Stomach (tissue), 9 donors: Measurements from ENCODE around the gene TH. TPM values are rescaled to one million over a fixed set of nuclear protein-coding genes. Genes with fewer than 3 reads are reported as not detected.
A peak's percentile ranks its signal among the peaks of the same experiment; 100 is the strongest.

Experiments used
- DNase-seq, 2 donors: peaks; one replicate each; pipeline versions ENCODE4 v3.0.0 to v3.0.0-alpha.2; 2013 to 2019
- H3K27ac ChIP-seq, 5 donors: fragments of 200-600 bp in 4 of 5; sonication (generic) in 4 of 5; one replicate each; pipeline ENCODE4 v1.5.1; 2013 to 2019; ENCODE audit warnings: mild to moderate bottlenecking in 1 of 5, moderate library complexity in 1 of 5
- H3K27me3 ChIP-seq, 3 donors: fragments of 200-600 bp; sonication (generic); one replicate each; pipeline ENCODE4 v1.5.1; 2017 to 2019; ENCODE audit warnings: mixed run types in 1 of 3
- H3K36me3 ChIP-seq, 4 donors: fragments of 200-600 bp; sonication (generic); 1 replicate in 3 of 4; 2 replicates in 1 of 4; pipeline ENCODE4 v1.5.1; 2016 to 2019
- H3K4me1 ChIP-seq, 4 donors: fragments of 200-600 bp; sonication (generic); one replicate each; pipeline ENCODE4 v1.5.1; 2016 to 2019
- H3K4me3 ChIP-seq, 4 donors: fragments of 200-600 bp; sonication (generic) in 3 of 4; one replicate each; pipeline ENCODE4 v1.5.1; 2016 to 2019; ENCODE audit warnings: mild to moderate bottlenecking in 1 of 4
- H3K9me3 ChIP-seq, 4 donors: fragments of 200-600 bp; sonication (generic); one replicate each; pipeline ENCODE4 v1.5.1; 2016 to 2019
- CTCF ChIP-seq, 7 experiments: fragments of 450-650 bp in 4 of 7; fragments of 200-600 bp in 3 of 7; sonication (generic) in 3 of 7; IDR thresholded peaks; one replicate each; pipeline ENCODE4 v1.5.1; 2016 to 2019; ENCODE audit warnings: antibody characterized with exemption in 7 of 7, control low read depth in 2 of 7, mild to moderate bottlenecking in 1 of 7
- EP300 ChIP-seq: sonication (generic); formaldehyde crosslinking; IDR thresholded peaks from one replicate; pipeline ENCODE4 v1.6.1; 2017; ENCODE audit warnings: antibody characterized with exemption
- POLR2A ChIP-seq, 4 donors: fragments of 450-650 bp; IDR thresholded peaks; one replicate each; pipeline ENCODE4 v1.6.1; 2016; ENCODE audit warnings: antibody characterized with exemption in 4 of 4, control low read depth in 2 of 4, mild to moderate bottlenecking in 1 of 4, moderate library complexity in 1 of 4
- POLR2AphosphoS5 ChIP-seq, 3 donors: sonication (generic); formaldehyde crosslinking; IDR thresholded peaks; one replicate each; pipeline ENCODE4 v1.6.1; 2016; ENCODE audit warnings: antibody characterized with exemption in 3 of 3
- WGBS, 5 donors: extraction: QIAGEN DNeasy Blood & Tissue Kit in 3 of 5; methylation state at CpG; one replicate each; pipeline versions ENCODE4 v1.1.5 to v1.1.7; 2013 to 2018; 5-methylcytosine and 5-hydroxymethylcytosine counted together
- intact Hi-C: fragments of 100-400 bp; cut with DNase I; formaldehyde crosslinking; loops from one replicate; pipeline ENCODE4 v1.15.1; 2023; ENCODE audit warnings: low total_unique reads
- polyA plus RNA-seq, 3 donors: library from polyadenylated mRNA; stranded (reverse); fragments of 200-250 nt; gene quantifications; one replicate each; pipeline ENCODE4 v1.2.3, GENCODE V29; 2013
- total RNA-seq, 5 donors: library from RNA; depleted of rRNA; stranded (reverse); fragments of >200 nt; gene quantifications; one replicate each; pipeline versions ENCODE4 v1.1.0 to v1.2.3, GENCODE V29; 2014 to 2016
- donor health status: healthy with polysubstance abuse.
- donor health status: Bipolar disorder and iron deficiency.
- donor health status: healthy.

TH gene
- total and polyA plus RNA-seq, 8 donors = 0.13 to 1.7 TPM; not detected in 6

GRCh38 chr11:2167141-2168045 is 4.2 kb downstream of the TH start:
- TF ChIP-seq EP300 (no peak), CTCF (IDR thresholded peaks at IDR 0.05) (no peak), POLR2AphosphoS5 (IDR thresholded peaks at IDR 0.05) (no peak), POLR2A (IDR thresholded peaks at IDR 0.05) (no peak)
- Histone ChIP-seq H3K9me3 (no peaks in the 10 kb centered on the region), H3K27me3 (peaks cover 2 to 79% (median 28%) of the 10 kb centered on the region in 3 donors), H3K4me3 (no peak overlapping the region), H3K36me3 (no peaks in the 10 kb centered on the region), H3K4me1 (peaks cover 5 to 13% (median 9%) of the 10 kb centered on the region in 4 donors), H3K27ac (no peak overlapping the region)
- DNase-seq = no peak
- WGBS, 5 donors = 64 to 77% (median 75%) methylated on average over 18 to 31 of the region's 31 CpGs
- intact Hi-C loops = no loop called here

GRCh38 chr11:2166091-2166851 is 5.3 kb downstream of the TH start:
- DNase-seq = peak; percentile 46 to 77

GRCh38 chr11:2165571-2165970 is 6.0 kb downstream of the TH start:
- H3K27me3 ChIP-seq = peaks cover 2 to 93% (median 37%) of the 10 kb centered on the region in 3 donors
- H3K9me3 ChIP-seq = no peaks in the 10 kb centered on the region
- intact Hi-C loops = no loop called here
- peaks cover 5 to 13% (median 9%) of the 10 kb centered on the region in 4 donors for H3K4me1 ChIP-seq
- DNase-seq = no peak
- TF ChIP-seq EP300 (no peak), POLR2AphosphoS5 (IDR thresholded peaks at IDR 0.05) (no peak), POLR2A (IDR thresholded peaks at IDR 0.05) (no peak), CTCF (IDR thresholded peaks at IDR 0.05) (no peak)
- no peak overlapping the region for H3K4me3 ChIP-seq
- H3K27ac ChIP-seq = no peak overlapping the region
- 79 to 85% (median 82%) methylated on average over 4 to 13 of the region's 13 CpGs for WGBS, 5 donors
- no peaks in the 10 kb centered on the region for H3K36me3 ChIP-seq

More at GRCh38 chr11:2166091-2166851, 5.3 kb downstream of the TH start:
- Histone ChIP-seq H3K27me3 (peaks cover 2 to 86% (median 32%) of the 10 kb centered on the region in 3 donors), H3K36me3 (no peaks in the 10 kb centered on the region), H3K27ac (no peak overlapping the region), H3K9me3 (no peaks in the 10 kb centered on the region), H3K4me3 (peak overlapping the region; percentile 6 to 36 (median 25)), H3K4me1 (peaks cover 5 to 13% (median 9%) of the 10 kb centered on the region in 4 donors)
- TF ChIP-seq POLR2AphosphoS5 (IDR thresholded peaks at IDR 0.05) (no peak), EP300 (no peak), POLR2A (IDR thresholded peaks at IDR 0.05) (no peak), CTCF (IDR thresholded peaks at IDR 0.05) (peak in 4 of 7 experiments; percentile 36 to 61 (median 52))
- intact Hi-C loops = no loop called here
- WGBS, 5 donors = 3 to 7% (median 5%) methylated on average over 30 to 70 of the region's 70 CpGs

- TF ChIP-seq POLR2AphosphoS5 (IDR thresholded peaks at IDR 0.05) (no peak), CTCF (IDR thresholded peaks at IDR 0.05) (no peak), POLR2A (IDR thresholded peaks at IDR 0.05) (no peak), EP300 (no peak)
- Histone ChIP-seq H3K4me1 (peaks cover 5 to 13% (median 9%) of the 10 kb centered on the region in 4 donors), H3K4me3 (no peak overlapping the region), H3K27me3 (peaks cover 2 to 95% (median 37%) of the 10 kb centered on the region in 3 donors), H3K36me3 (no peaks in the 10 kb centered on the region), H3K9me3 (no peaks in the 10 kb centered on the region), H3K27ac (no peak overlapping the region)
- DNase-seq = no peak
- intact Hi-C loops = no loop called here
- 63 to 76% (median 68%) methylated on average over 11 to 20 of the region's 20 CpGs for WGBS, 5 donors
Observed at GRCh38 chr11:2164861-2165555, 6.6 kb downstream of the TH start.
